Smooth muscle cell of trachea (primary cell): ENCODE data around the gene FA2H. TPM values are rescaled to one million over a fixed set of nuclear protein-coding genes. Genes with fewer than 3 reads are reported as not detected.

ENCODE experiments used
- total RNA-seq: library from RNA; depleted of rRNA; stranded (reverse); fragments of >200 nt; gene quantifications from 2 replicates; pipeline ENCODE4 v1.2.1, GENCODE V29; 2014

FA2H gene
- not detected in 2 replicates for total RNA-seq

GRCh38 chr16:74774223-74775139, at the start of gene FA2H:
TSS of gene FA2H (minus strand) at chr16:74774820. CDS start at chr16:74774755, 65 bp downstream.

GRCh38 chr16:74700438-74701225, 74.0 kb downstream of the FA2H start, which contains the start of gene MLKL:
TSS of gene MLKL (minus strand) at chr16:74700862. CDS start at chr16:74695757, 5,105 bp downstream.

GRCh38 chr16:74666425-74667254, 108.0 kb downstream of the FA2H start, which contains the start of gene RFWD3:
TSS of gene RFWD3 (minus strand) at chr16:74666877. CDS start at chr16:74661449, 5,428 bp downstream.

Other genes with a start within 250 kb of the FA2H start
- 159 and 195 TPM in 2 replicates for gene GLG1, start 167.7 kb downstream of the FA2H start, total RNA-seq
- 10.8 and 25.2 TPM in 2 replicates for gene RFWD3, start 107.9 kb downstream of the FA2H start, total RNA-seq
- 6.9 and 7.6 TPM in 2 replicates for gene MLKL, start 74.0 kb downstream of the FA2H start, total RNA-seq
- 20.0 and 20.1 TPM in 2 replicates for gene WDR59, start 210.3 kb upstream of the FA2H start, total RNA-seq
- gene ZNRF1, start 224.2 kb upstream of the FA2H start, total RNA-seq = 18.3 and 46.8 TPM in 2 replicates